Memory B cell (primary cell): ENCODE data around the gene NCK2.

Source experiments
- ATAC-seq: fragments of 150-1000 bp; cut with Tn5 transposase; 2 replicates; pipeline ENCODE4 v1.10.0; 2021; ENCODE audit warnings: low read depth, mild to moderate bottlenecking, moderate library complexity
- DNase-seq, 2 donors: peaks; one replicate each; pipeline ENCODE4 v3.0.0; 2022; ENCODE audit warnings: low spot score in 2 of 2
- H3K27ac Mint-ChIP-seq: one replicate; pipeline ENCODE4 v1.8.0; 2022; ENCODE audit warnings: mild to moderate bottlenecking, moderate library complexity, mixed read lengths
- H3K27me3 Mint-ChIP-seq: one replicate; pipeline ENCODE4 v1.8.0; 2022; ENCODE audit warnings: mixed read lengths
- H3K36me3 Mint-ChIP-seq: one replicate; pipeline ENCODE4 v1.8.0; 2022; ENCODE audit warnings: mild to moderate bottlenecking, mixed read lengths
- H3K4me1 Mint-ChIP-seq: one replicate; pipeline ENCODE4 v1.8.0; 2022; ENCODE audit warnings: mixed read lengths
- H3K4me3 Mint-ChIP-seq: one replicate; pipeline ENCODE4 v1.8.0; 2022; ENCODE audit warnings: mild to moderate bottlenecking, moderate library complexity, mixed read lengths
- H3K9me3 Mint-ChIP-seq: one replicate; pipeline ENCODE4 v1.8.0; 2022; ENCODE audit warnings: mixed read lengths

Gene NCK2

GRCh38 chr2:105911425-105911824, 166.7 kb downstream of the NCK2 start:
- no peak for ATAC-seq
- Mint-ChIP-seq H3K9me3 (peaks cover 7% of the 10 kb centered on the region), H3K27ac (no peak overlapping the region), H3K36me3 (peaks cover 10% of the 10 kb centered on the region), H3K4me3 (no peak overlapping the region), H3K4me1 (peaks cover 13% of the 10 kb centered on the region), H3K27me3 (no peaks in the 10 kb centered on the region)
- DNase-seq, result no peak

DNA sequence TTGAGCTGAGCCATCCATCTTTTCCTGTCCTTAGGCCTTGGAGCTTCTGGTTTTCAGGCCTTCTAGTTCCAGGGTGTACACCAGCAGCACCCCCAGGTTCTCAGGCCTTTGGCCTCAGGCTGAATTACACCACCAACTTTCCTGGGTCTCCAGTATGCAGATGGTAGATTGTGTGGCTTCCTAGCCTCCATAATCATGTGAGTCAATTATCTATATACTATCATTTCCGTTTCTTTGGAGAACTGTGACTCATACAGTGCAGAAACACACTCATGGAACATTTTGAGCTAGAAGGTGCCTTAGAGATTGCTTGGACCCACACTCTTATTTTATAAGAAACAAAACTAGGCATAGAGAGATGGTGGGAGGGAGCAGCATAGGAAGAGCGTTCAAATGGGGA, 167.4 kb downstream of the NCK2 start:
- Mint-ChIP-seq H3K27me3 (no peaks in the 10 kb centered on the region), H3K27ac (no peak overlapping the region), H3K9me3 (peaks cover 7% of the 10 kb centered on the region), H3K36me3 (peaks cover 10% of the 10 kb centered on the region), H3K4me1 (peaks cover 13% of the 10 kb centered on the region), H3K4me3 (no peak overlapping the region)
- ATAC-seq (no peak), DNase-seq (no peak)

GRCh38 chr2:105915005-105915558, 170.4 kb downstream of the NCK2 start:
- peak in 1 of 2 donors; percentile 7 for DNase-seq
- H3K27ac Mint-ChIP-seq, result peak overlapping the region; percentile 69
- no peak overlapping the region for H3K4me3 Mint-ChIP-seq
- peaks cover 9% of the 10 kb centered on the region for H3K36me3 Mint-ChIP-seq
- peaks cover 8% of the 10 kb centered on the region for H3K4me1 Mint-ChIP-seq
- H3K9me3 Mint-ChIP-seq, result peaks cover 7% of the 10 kb centered on the region
- no peaks in the 10 kb centered on the region for H3K27me3 Mint-ChIP-seq
- ATAC-seq, result peak; percentile 87

GRCh38 chr2:105917226-105917625, 172.5 kb downstream of the NCK2 start:
- DNase-seq, result no peak
- Mint-ChIP-seq H3K36me3 (peaks cover 11% of the 10 kb centered on the region), H3K4me1 (peaks cover 8% of the 10 kb centered on the region), H3K27ac (peak overlapping the region; percentile 51), H3K9me3 (peaks cover 11% of the 10 kb centered on the region), H3K27me3 (no peaks in the 10 kb centered on the region), H3K4me3 (no peak overlapping the region)
- ATAC-seq, result no peak

GRCh38 chr2:105917688-105918087, 173.0 kb downstream of the NCK2 start:
- Mint-ChIP-seq H3K9me3 (peaks cover 13% of the 10 kb centered on the region), H3K27me3 (no peaks in the 10 kb centered on the region), H3K36me3 (peaks cover 9% of the 10 kb centered on the region), H3K4me3 (no peak overlapping the region), H3K27ac (peak overlapping the region; percentile 51), H3K4me1 (peaks cover 8% of the 10 kb centered on the region)
- ATAC-seq (no peak), DNase-seq (no peak)

- no peak for ATAC-seq
- H3K4me1 Mint-ChIP-seq, result peaks cover 8% of the 10 kb centered on the region
These were observed 174.6 kb downstream of the NCK2 start for GRCh38 chr2:105919191-105919811.

DNA sequence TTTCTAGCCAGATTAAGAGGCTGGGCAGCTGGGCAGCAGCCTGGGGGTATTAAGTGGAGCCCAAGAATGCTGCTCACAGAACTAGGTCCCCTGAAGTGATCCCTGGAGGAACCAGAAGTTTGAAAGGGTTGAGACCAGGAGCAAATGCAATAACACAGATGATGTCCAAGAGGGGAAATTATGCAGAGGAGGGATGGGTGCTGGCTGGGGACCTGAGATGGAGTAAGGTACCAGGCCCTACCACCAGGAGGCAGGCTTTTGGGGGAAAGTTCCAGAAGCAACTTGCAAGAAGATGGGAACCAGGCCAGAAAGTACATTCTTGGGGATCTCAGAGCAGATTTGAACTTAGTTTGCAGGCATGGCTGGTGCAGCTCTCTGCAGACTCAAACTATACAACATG, 175.1 kb downstream of the NCK2 start:
- peaks cover 8% of the 10 kb centered on the region for H3K4me1 Mint-ChIP-seq
- peaks cover 10% of the 10 kb centered on the region for H3K9me3 Mint-ChIP-seq
- ATAC-seq, result no peak

More at GRCh38 chr2:105919191-105919811, 174.6 kb downstream of the NCK2 start:
- Mint-ChIP-seq H3K9me3 (peaks cover 11% of the 10 kb centered on the region), H3K4me3 (no peak overlapping the region), H3K36me3 (peaks cover 7% of the 10 kb centered on the region), H3K27ac (no peak overlapping the region), H3K27me3 (no peaks in the 10 kb centered on the region)
- no peak for DNase-seq

GRCh38 chr2:105924271-105924670, 179.6 kb downstream of the NCK2 start:
- H3K9me3 Mint-ChIP-seq, result peaks cover 6% of the 10 kb centered on the region
- H3K27ac Mint-ChIP-seq, result no peak overlapping the region
- DNase-seq (no peak), ATAC-seq (no peak)
- H3K27me3 Mint-ChIP-seq, result no peaks in the 10 kb centered on the region
- peaks cover 2% of the 10 kb centered on the region for H3K36me3 Mint-ChIP-seq
- H3K4me3 Mint-ChIP-seq, result no peak overlapping the region
- peaks cover 2% of the 10 kb centered on the region for H3K4me1 Mint-ChIP-seq

More for the DNA sequence above, 175.1 kb downstream of the NCK2 start:
- H3K4me3 Mint-ChIP-seq, result no peak overlapping the region
- H3K36me3 Mint-ChIP-seq, result peaks cover 5% of the 10 kb centered on the region
- no peak overlapping the region for H3K27ac Mint-ChIP-seq
- no peaks in the 10 kb centered on the region for H3K27me3 Mint-ChIP-seq
- no peak for DNase-seq

GRCh38 chr2:105924932-105925331, 180.2 kb downstream of the NCK2 start:
- Mint-ChIP-seq H3K4me1 (peaks cover 2% of the 10 kb centered on the region), H3K36me3 (peaks cover 2% of the 10 kb centered on the region), H3K4me3 (no peak overlapping the region), H3K27ac (no peak overlapping the region), H3K27me3 (no peaks in the 10 kb centered on the region), H3K9me3 (peaks cover 6% of the 10 kb centered on the region)
- DNase-seq (no peak), ATAC-seq (no peak)

GRCh38 chr2:105925390-105925789, 180.7 kb downstream of the NCK2 start:
- Mint-ChIP-seq H3K4me3 (no peak overlapping the region), H3K36me3 (peaks cover 2% of the 10 kb centered on the region), H3K27me3 (no peaks in the 10 kb centered on the region), H3K9me3 (peaks cover 6% of the 10 kb centered on the region), H3K27ac (no peak overlapping the region), H3K4me1 (peaks cover 2% of the 10 kb centered on the region)
- ATAC-seq (no peak), DNase-seq (no peak)

DNA sequence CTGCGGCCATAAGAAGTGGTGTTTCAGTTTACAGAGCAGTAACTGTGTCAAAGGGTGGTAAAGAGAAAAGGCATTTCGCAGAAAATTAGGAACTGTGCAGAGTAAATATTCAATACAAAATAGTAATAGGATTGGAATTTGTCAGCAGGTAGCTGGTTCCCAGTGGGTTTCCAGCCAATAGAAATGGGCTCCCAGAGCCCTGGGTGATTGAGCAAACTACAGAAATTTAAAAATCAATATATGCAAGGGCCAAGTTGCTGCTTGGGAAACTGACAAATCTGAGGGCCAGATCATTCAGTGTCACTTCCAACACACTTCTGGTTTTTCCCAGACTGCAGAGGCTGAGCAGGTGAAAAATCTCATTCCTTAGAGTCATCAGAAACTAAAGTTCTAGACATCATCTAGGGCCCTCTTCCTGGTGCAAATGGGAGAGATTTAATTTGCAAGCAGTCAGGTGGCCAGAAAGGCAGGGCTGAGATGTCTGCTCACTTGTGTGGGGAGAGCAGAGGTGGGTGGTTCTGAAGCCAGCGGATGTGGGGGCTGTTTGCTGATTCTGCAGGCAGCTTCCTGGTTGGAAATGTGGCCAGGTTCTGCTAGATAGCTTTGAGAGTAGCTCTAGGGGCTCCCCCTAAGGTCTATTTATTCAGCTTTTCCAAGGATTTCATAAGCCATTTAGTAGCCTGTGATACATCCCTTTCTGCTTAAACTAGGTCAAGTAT, 182.4 kb downstream of the NCK2 start:
- Mint-ChIP-seq H3K9me3 (peaks cover 3% of the 10 kb centered on the region), H3K27ac (no peak overlapping the region), H3K4me3 (no peak overlapping the region), H3K4me1 (peaks cover 2% of the 10 kb centered on the region), H3K36me3 (no peaks in the 10 kb centered on the region), H3K27me3 (no peaks in the 10 kb centered on the region)
- no peak for ATAC-seq
- DNase-seq, result no peak

DNA sequence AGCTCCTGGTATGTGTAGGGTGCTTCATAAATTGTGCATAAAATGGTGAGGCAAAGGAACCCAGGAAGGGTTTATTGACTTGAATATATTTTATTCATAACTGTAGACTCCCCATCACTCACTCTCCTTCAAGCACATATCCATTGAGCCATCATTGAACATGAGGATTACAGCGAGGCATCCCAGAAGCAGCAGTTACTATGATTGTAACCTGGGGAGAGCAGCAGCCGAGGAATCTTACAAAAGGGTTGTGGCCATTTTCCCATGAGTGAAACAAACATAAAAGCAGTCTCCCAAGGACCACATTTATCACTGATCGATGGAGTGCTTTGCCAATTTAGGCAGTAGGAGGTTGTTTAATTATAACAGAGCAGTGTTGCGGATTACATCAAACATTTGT, 183.4 kb downstream of the NCK2 start:
- no peak for ATAC-seq
- Mint-ChIP-seq H3K27me3 (no peaks in the 10 kb centered on the region), H3K27ac (no peak overlapping the region), H3K4me3 (no peak overlapping the region), H3K36me3 (no peaks in the 10 kb centered on the region), H3K9me3 (no peaks in the 10 kb centered on the region), H3K4me1 (peaks cover 2% of the 10 kb centered on the region)
- DNase-seq, result no peak

- no peak overlapping the region for H3K4me3 Mint-ChIP-seq
- peaks cover 2% of the 10 kb centered on the region for H3K4me1 Mint-ChIP-seq
- H3K27me3 Mint-ChIP-seq, result no peaks in the 10 kb centered on the region
- no peaks in the 10 kb centered on the region for H3K9me3 Mint-ChIP-seq
- DNase-seq, result no peak
- H3K27ac Mint-ChIP-seq, result no peak overlapping the region
- no peaks in the 10 kb centered on the region for H3K36me3 Mint-ChIP-seq
- no peak for ATAC-seq
These were observed 183.9 kb downstream of the NCK2 start for GRCh38 chr2:105928563-105928962.

- Mint-ChIP-seq H3K27ac (no peak overlapping the region), H3K36me3 (no peaks in the 10 kb centered on the region), H3K9me3 (peaks cover 2% of the 10 kb centered on the region), H3K4me1 (peaks cover 2% of the 10 kb centered on the region), H3K4me3 (no peak overlapping the region), H3K27me3 (no peaks in the 10 kb centered on the region)
- ATAC-seq (no peak), DNase-seq (no peak)
These were observed 184.8 kb downstream of the NCK2 start for GRCh38 chr2:105929516-105929915.
